GM12801 (cell line): ENCODE measurements around the gene NELL2.

Experiments used
- TF ChIP-seq, protein P1 (sequence below): IDR thresholded peaks from one replicate; pipeline ENCODE4 v1.5.1; 2011; ENCODE audit warnings: control low read depth; ENCODE audit not compliant: insufficient read length; ENCODE audit errors: extremely low read depth

The NELL2 gene

DNA sequence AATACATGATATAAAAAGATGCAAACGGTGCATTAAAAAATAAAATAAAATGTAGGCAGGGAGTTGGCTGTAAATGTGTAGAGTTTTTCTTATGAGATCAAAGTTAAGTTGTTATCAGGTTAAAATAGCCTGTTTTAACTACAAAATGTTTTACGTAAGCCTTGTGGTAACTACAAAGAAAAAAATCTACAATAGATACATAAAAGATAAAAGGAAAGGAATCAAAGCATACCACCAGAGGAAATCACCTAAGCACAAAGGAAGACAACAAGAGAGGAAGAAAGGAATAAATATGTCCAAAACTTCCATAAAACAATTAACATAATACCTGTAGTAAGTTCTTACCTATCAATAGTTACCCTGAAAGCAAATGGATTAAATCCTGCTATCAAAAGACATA, 12.2 kb downstream of the NELL2 start:
- TF ChIP-seq, protein P1, sequence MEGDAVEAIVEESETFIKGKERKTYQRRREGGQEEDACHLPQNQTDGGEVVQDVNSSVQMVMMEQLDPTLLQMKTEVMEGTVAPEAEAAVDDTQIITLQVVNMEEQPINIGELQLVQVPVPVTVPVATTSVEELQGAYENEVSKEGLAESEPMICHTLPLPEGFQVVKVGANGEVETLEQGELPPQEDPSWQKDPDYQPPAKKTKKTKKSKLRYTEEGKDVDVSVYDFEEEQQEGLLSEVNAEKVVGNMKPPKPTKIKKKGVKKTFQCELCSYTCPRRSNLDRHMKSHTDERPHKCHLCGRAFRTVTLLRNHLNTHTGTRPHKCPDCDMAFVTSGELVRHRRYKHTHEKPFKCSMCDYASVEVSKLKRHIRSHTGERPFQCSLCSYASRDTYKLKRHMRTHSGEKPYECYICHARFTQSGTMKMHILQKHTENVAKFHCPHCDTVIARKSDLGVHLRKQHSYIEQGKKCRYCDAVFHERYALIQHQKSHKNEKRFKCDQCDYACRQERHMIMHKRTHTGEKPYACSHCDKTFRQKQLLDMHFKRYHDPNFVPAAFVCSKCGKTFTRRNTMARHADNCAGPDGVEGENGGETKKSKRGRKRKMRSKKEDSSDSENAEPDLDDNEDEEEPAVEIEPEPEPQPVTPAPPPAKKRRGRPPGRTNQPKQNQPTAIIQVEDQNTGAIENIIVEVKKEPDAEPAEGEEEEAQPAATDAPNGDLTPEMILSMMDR = no peak

DNA sequence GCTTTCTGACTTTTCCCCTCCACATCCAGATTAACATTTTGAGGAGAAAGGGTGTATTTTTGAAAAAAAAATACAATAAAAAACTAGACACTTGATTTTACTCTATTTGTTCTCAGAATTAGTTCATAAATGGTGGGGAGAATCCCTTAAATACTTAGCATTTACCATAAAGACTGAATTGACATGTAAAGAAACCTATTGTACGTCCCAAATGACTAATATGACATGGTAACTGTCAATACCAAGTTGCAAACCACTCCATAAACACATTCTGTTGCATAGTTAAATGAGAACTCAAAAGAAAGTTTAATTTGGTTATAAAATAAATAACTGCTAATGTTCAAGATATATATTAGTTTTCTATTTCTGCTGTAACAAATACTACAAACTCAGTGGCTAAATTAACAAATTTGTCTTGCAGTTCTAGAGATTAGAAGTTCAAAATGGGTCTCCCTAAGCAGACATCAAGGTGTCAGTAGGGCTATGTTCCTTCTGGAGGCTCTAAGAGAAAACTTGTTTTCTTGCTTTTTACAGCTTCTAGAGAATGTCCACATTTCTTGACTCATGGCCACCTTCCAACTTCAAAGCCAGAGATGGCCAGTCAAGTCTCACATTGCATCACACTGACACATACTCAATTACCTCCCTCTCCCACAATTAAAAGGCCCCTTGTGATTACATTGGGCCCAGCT, 16.0 kb downstream of the NELL2 start:
- TF ChIP-seq, protein P1 = no peak

DNA sequence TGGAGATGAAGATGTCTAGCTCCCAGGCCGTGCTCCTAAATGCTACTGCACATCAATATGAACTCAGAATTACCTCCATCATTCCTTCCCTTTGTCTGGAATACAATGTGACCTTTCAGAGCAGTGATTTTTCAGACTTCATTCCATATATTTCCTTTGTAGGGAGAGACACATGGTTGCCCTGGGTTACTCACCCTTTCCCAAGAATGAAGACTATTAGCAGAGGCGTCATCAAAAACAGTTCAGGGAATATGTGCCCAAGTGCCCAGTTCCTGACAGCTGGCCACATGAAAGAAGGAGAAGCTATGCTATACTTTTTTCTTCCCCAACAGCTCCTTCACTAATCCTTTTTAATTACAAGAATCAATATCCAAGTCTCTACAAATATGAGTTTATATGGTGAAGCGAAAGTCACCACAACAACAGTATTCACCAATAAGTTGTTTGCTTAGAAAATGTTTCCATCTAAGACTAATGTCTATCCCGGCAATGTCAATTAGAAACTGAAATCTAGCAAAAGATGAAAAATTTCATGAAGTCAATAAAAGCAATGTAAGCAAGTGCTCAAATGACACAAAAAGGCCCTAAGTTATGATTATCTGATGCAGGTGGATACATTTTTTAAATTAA, 17.8 kb downstream of the NELL2 start:
- TF ChIP-seq, protein P1 = no peak

DNA sequence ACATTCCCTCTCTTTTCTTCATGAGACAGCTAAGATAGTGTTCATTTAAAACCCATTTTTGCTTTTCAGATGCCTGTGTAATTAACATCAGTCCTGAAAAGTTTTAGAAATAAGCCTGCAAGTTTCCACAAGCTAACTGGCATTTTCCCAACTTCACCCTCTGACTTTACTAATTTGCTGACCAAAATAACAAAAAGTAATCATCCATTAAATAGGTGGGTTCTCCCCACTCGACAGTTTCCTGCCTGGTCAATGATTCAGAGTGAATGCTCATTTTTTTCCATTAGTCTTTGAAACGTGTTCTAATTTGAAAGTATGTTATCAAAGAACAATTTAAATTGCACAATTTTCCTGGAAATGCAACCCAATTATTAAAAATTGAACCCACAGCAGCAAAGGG, 23.6 kb downstream of the NELL2 start:
- TF ChIP-seq, protein P1 = no peak

DNA sequence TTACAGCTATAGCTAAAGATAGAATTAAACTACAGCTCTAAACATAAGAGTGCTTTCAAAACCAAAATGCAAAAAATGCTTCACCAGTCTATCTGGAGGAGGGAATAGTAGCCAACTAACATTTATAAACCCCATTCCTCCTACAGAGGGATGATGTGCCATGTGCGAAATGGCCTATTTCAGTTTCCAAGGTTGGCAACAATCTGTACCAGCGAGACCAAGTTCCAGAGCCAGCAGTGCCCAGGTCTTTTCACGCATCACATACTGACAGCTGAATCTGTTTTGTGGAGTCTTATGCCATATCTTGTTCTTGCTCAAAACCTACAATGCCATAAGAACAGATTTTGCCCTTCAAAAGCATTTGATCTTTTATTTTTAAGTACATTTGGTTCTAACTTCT, 24.5 kb downstream of the NELL2 start:
- TF ChIP-seq, protein P1 = no peak

DNA sequence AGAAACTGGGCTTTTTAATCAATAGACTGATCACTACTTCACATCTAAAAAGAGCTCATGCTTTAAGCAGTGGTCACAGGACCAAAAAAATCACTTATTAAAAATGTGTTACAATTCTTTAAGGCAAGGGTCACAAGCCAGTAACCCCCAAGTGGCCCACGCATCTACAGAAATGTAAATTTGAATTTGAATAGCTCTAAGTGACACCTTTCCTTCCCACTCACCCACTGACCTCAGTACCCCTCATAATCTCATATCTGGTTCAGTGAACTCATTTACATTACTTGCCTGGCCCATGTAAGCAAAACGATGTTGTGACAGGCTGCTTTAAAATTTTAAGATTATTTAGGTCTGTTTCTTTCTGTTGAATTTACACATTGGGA, 27.4 kb downstream of the NELL2 start:
- TF ChIP-seq, protein P1 = no peak

DNA sequence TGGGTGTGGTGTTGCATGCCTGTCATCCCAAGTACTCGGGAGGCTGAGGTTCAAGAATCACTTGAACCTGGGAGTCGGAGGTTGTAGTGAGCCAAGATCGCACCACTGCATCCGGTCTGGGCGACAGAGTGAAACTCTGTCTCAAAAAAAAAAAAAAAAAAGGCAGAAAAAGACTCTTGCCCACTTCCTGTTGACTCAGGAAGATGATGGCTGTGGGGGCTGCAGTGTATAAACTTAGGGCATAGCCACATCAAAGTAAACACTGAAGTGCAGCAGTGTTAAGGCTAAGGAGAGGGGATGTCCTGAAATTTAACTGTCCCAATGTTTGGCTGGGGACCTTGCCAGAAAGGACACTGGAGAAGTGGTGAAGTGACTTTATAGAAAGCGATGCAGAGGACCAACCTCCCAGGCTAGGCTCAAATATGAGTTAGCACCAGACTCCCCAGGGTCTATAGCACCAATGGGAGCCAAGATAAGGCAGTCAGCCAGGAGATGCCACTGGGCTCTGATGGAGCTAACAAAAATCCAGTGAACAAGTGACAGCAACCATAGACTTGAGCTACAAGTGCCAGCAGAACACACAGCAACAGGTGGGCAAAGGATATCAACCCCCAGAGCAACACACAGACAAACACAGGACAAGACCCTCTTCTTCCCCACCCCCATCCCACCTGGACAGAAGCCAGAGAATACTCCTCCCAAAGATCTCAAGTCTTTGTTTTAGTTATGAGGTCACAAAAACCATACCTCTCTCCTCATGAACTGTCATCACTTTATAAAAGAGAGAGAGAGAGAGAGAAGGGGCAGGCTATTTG, 28.0 kb downstream of the NELL2 start:
- TF ChIP-seq, protein P1 = no peak
